ENCODE data around the gene RAB44. TPM values are rescaled to one million over a fixed set of nuclear protein-coding genes. Genes with fewer than 3 reads are reported as not detected.

The RAB44 gene, protein sequence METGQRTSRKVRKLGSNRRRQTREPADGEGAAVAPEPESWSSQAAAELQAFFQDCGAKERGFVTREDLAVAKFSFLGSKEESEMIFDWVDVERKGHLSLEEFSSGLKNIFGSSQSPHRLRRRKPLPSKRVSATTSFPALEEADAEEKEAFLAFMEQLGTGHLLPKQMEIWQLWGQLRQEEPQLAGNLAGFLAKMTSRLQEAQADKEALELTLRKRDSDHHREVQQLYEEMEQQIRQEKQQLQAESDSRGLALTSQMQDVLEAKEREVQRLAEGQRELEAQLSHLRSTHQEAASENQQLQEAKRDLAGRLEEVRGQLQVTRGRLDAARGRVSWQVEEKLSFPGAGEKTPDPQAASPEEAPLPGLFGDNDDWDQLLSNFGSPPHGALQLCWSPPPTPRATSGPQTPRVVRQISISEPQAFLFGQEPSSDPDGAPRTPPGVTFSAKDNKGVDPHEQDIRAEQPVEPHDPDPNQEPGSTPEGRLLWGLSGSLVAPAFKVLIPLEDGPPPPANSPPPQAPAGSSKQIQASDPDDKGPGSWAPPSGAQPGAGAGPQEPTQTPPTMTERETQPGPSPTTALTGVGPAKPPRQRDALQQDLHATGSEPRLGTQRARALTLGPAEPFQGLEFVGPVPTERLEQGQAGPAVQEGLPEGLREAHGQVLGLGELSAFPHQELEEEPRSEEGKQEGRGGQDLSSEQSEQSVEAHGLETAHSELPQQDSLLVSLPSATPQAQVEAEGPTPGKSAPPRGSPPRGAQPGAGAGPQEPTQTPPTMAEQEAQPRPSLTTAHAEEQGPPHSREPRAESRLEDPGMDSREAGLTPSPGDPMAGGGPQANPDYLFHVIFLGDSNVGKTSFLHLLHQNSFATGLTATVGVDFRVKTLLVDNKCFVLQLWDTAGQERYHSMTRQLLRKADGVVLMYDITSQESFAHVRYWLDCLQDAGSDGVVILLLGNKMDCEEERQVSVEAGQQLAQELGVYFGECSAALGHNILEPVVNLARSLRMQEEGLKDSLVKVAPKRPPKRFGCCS
- total RNA-seq (under 1 TPM; 0.24 to 0.56 TPM), polyA plus RNA-seq (ENCODE audit: insufficient read depth, low read depth, low replicate concordance) (0.09 TPM)
- long read RNA-seq, donor 1, result 0 reads
- long read RNA-seq, donor 2, result 0 reads

DNA sequence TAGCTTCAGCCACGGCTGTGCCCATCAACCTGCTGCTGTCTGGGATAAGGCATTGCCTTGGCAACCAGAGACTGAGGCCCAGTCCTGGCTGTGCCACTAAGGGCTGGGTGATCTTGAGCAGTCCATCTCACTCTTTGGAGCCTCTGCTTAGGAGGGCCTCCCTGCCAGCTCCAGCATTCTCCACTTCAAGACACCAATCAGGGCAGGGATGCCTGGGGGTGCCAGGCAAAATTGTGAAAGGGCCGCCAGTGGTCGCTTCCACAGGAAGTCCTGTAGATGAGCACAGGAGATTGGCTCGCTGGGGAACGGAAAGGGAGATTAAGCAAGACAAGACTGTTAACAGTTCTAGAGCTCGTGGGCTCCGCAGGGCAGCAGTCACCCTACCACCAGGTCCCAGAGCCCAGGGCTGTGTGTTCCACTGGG lies at the start of gene RAB44:
Gene RAB44 (plus strand): TSS at position 346 of the 423 bp plus-strand sequence. CDS start 6,410 bp downstream, outside the sequence.
- WGBS, 2 donors, result 84 to 95% methylated on average over 5 to 7 of the region's 7 CpGs
- Histone ChIP-seq H3K4me1 (peaks cover 7% of the 10 kb centered on the region), H3K4me3 (no peak within 1 kb of the TSS), H3K36me3 (ENCODE audit: low read depth, missing control alignments) (no peaks in the 10 kb centered on the region), H3K27me3 (no peaks in the 10 kb centered on the region), H3K9me3 (no peaks in the 10 kb centered on the region), H3K27ac (no peak within 1 kb of the TSS)
- TF ChIP-seq, protein P1, sequence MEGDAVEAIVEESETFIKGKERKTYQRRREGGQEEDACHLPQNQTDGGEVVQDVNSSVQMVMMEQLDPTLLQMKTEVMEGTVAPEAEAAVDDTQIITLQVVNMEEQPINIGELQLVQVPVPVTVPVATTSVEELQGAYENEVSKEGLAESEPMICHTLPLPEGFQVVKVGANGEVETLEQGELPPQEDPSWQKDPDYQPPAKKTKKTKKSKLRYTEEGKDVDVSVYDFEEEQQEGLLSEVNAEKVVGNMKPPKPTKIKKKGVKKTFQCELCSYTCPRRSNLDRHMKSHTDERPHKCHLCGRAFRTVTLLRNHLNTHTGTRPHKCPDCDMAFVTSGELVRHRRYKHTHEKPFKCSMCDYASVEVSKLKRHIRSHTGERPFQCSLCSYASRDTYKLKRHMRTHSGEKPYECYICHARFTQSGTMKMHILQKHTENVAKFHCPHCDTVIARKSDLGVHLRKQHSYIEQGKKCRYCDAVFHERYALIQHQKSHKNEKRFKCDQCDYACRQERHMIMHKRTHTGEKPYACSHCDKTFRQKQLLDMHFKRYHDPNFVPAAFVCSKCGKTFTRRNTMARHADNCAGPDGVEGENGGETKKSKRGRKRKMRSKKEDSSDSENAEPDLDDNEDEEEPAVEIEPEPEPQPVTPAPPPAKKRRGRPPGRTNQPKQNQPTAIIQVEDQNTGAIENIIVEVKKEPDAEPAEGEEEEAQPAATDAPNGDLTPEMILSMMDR (IDR thresholded peaks at IDR 0.05), result no peak
- no peak for TF ChIP-seq POLR2A (IDR thresholded peaks at IDR 0.05)
- intact Hi-C loops (cut with DNase I; ENCODE audit: low total_unique reads), result no loop called here
- DNase-seq, result no peak

DNA sequence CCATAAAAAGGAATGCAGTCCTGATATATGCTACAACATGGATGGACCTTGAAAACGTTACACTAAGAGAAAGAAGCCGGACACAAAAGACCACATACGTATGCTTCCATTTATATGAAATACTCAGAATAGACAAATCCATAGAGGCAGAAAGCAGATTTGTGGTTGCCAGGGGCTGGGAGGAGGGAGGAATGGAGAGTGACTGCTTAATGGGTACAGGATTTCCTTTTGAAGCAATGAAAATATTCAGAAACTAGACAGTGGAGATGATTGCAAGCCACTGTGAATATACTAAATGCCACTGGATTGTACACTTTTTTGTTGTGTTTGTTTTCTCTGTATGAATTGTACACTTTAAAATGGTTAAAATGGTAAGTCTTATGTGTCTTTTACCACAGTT lies 48.5 kb upstream of the RAB44 start:
- TF ChIP-seq POLR2A (IDR thresholded peaks at IDR 0.05), result no peak
- TF ChIP-seq, protein P1 (IDR thresholded peaks at IDR 0.05), result no peak
- 88 to 97% methylated on average over 3 of the region's 3 CpGs for WGBS, 2 donors
- DNase-seq, result no peak

DNA sequence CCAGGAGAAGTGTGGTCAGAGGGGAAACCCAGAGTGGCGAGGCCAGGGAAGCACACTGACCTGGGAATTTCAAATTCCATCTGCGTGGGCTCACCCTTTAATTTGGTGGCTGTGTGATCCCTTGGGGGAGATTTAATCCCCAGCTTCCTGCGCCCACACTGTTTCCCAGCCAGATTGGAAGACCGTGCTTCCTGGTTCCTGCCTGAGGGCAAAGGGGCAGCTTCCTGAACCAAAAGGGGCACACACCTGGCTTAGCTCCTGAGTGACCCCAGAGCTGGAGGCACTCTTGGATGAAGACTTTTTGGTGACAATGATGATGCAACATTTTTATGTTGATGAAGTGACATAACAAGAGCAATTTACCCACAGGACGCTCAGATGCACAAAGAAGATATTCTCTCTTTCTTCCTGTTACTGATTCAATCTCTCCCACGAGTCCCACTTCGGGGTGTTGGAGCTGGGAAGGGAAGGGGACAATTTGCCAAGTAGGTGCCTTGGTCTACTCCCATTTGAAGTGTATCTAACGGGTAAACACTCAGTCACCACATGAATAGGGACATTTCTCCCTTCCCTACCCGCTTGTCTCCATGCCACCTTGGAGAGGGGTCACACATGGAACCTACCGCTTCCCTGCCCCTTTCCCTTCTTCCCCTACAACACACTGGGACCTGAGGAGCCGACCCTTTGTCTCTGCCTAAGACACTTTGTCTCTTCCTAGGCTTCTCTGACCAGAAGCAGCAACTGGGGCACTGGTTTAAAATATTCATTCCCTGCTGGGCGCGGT lies 47.7 kb upstream of the RAB44 start:
- Histone ChIP-seq H3K4me3 (no peak overlapping the region), H3K27ac (no peak overlapping the region), H3K9me3 (no peaks in the 10 kb centered on the region), H3K36me3 (ENCODE audit: low read depth, missing control alignments) (no peaks in the 10 kb centered on the region), H3K27me3 (no peaks in the 10 kb centered on the region), H3K4me1 (peaks cover 7% of the 10 kb centered on the region)
- no peak for DNase-seq
- intact Hi-C loops (cut with DNase I; ENCODE audit: low total_unique reads), result no loop called here
- WGBS, 2 donors, result 81 to 90% methylated on average over 11 to 13 of the region's 13 CpGs
- TF ChIP-seq POLR2A (IDR thresholded peaks at IDR 0.05), result no peak
- TF ChIP-seq, protein P1 (IDR thresholded peaks at IDR 0.05), result no peak

More for the DNA sequence above, 48.5 kb upstream of the RAB44 start:
- H3K27ac ChIP-seq, result no peak overlapping the region
- no peaks in the 10 kb centered on the region for H3K36me3 ChIP-seq (ENCODE audit: low read depth, missing control alignments)
- intact Hi-C loops (cut with DNase I; ENCODE audit: low total_unique reads), result no loop called here
- H3K4me3 ChIP-seq, result no peak overlapping the region
- H3K9me3 ChIP-seq, result no peaks in the 10 kb centered on the region
- H3K27me3 ChIP-seq, result no peaks in the 10 kb centered on the region
- H3K4me1 ChIP-seq, result peaks cover 7% of the 10 kb centered on the region

DNA sequence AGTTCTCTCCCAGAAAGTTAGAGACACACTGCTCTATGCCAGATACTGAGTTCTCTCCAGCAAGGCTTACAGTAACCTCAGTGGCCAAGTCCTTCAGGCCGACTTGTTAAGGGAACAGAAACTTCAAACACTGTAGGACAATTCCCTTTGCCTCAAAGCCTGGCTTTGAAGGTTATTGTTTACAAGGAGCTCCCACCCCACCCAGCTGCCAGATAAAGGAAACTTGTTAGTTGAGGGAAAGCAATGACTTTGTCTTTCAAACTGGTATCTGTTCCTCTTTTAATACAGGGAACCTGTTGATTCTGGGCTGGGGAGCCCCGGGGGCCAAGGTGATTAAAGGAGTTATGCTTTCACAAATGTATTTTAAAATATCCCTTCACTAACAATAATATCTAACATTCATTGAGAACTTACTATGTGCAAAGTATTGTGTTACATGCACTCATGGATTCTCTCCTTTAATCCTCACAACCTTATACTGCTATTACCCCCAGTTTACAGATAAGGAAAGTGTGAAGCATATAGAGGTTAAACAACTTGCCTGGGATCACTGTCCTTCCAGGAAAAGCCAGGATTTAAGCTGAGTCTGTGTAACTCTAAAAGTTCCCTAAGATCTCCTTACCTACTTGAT lies 46.7 kb upstream of the RAB44 start:
- intact Hi-C loops (cut with DNase I; ENCODE audit: low total_unique reads), result no loop called here

More for the DNA sequence above, 46.7 kb upstream of the RAB44 start:
- Histone ChIP-seq H3K36me3 (ENCODE audit: low read depth, missing control alignments) (no peaks in the 10 kb centered on the region), H3K4me3 (no peak overlapping the region), H3K27me3 (no peaks in the 10 kb centered on the region), H3K4me1 (peaks cover 7% of the 10 kb centered on the region), H3K27ac (no peak overlapping the region), H3K9me3 (no peaks in the 10 kb centered on the region)
- TF ChIP-seq POLR2A (IDR thresholded peaks at IDR 0.05), result no peak
- TF ChIP-seq, protein P1 (IDR thresholded peaks at IDR 0.05), result no peak
- WGBS, 2 donors, result 48 to 51% methylated on average over 2 of the region's 2 CpGs
- no peak for DNase-seq

All from testis (tissue), 5 donors.